ENCODE data around the gene CEP290.

Gene CEP290

DNA sequence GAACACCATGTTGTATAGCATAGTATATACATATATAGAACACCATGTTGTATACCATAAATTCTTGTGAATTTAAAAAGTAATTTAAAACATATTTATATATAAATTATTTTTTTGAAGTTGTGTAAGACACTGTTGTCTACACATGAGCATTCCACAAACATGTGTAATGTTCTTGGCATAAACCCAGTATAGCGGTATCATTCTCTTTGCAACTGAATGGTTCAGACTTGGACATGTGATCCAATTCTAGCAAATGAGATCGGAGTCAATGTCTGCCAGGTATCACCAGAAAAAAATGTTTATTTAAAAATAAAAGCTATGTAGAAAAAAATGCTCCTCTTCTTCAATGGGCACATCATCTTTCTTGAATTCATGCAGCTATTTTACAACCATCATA is 33.9 kb downstream of the CEP290 start:
- TF ChIP-seq CTCF (IDR thresholded peaks at IDR 0.05; ENCODE audit: poor library complexity, severe bottlenecking) = no peak
- no peak for DNase-seq (ENCODE audit: low spot score)
- no peak for ATAC-seq (ENCODE audit: low read depth)
- H3K27ac ChIP-seq (ENCODE audit: poor library complexity, severe bottlenecking) = no peak overlapping the region
- peaks cover 3% of the 10 kb centered on the region for H3K9me3 ChIP-seq (ENCODE audit: severe bottlenecking)
- peaks cover 5% of the 10 kb centered on the region for H3K4me1 ChIP-seq (ENCODE audit: insufficient read depth, poor library complexity, severe bottlenecking)
- peaks cover 78% of the 10 kb centered on the region for H3K36me3 ChIP-seq (ENCODE audit: low read depth)
- no peak overlapping the region for H3K4me3 ChIP-seq (ENCODE audit: severe bottlenecking)
- H3K27me3 ChIP-seq (ENCODE audit: insufficient read depth, poor library complexity, severe bottlenecking) = no peaks in the 10 kb centered on the region

GRCh38 chr12:88093573-88093972 is 48.3 kb downstream of the CEP290 start:
- ATAC-seq (ENCODE audit: low read depth) = no peak
- Histone ChIP-seq H3K27ac (ENCODE audit: poor library complexity, severe bottlenecking) (no peak overlapping the region), H3K27me3 (ENCODE audit: insufficient read depth, poor library complexity, severe bottlenecking) (no peaks in the 10 kb centered on the region), H3K4me1 (ENCODE audit: insufficient read depth, poor library complexity, severe bottlenecking) (no peaks in the 10 kb centered on the region), H3K4me3 (ENCODE audit: severe bottlenecking) (no peak overlapping the region), H3K36me3 (ENCODE audit: low read depth) (peaks cover 74% of the 10 kb centered on the region), H3K9me3 (ENCODE audit: severe bottlenecking) (no peaks in the 10 kb centered on the region)
- no peak for TF ChIP-seq CTCF (IDR thresholded peaks at IDR 0.05; ENCODE audit: poor library complexity, severe bottlenecking)
- no peak for DNase-seq (ENCODE audit: low spot score)

- ATAC-seq (ENCODE audit: low read depth) = no peak
These were observed 49.1 kb downstream of the CEP290 start for GRCh38 chr12:88092771-88093170.

GRCh38 chr12:88084210-88084609 is 57.7 kb downstream of the CEP290 start:
- Histone ChIP-seq H3K9me3 (ENCODE audit: severe bottlenecking) (no peaks in the 10 kb centered on the region), H3K4me1 (ENCODE audit: insufficient read depth, poor library complexity, severe bottlenecking) (no peaks in the 10 kb centered on the region), H3K27ac (ENCODE audit: poor library complexity, severe bottlenecking) (no peak overlapping the region), H3K4me3 (ENCODE audit: severe bottlenecking) (no peak overlapping the region), H3K36me3 (ENCODE audit: low read depth) (peaks cover 91% of the 10 kb centered on the region), H3K27me3 (ENCODE audit: insufficient read depth, poor library complexity, severe bottlenecking) (no peaks in the 10 kb centered on the region)
- no peak for DNase-seq (ENCODE audit: low spot score)
- ATAC-seq (ENCODE audit: low read depth) = no peak
- TF ChIP-seq CTCF (IDR thresholded peaks at IDR 0.05; ENCODE audit: poor library complexity, severe bottlenecking) = no peak

More at GRCh38 chr12:88092771-88093170, 49.1 kb downstream of the CEP290 start:
- Histone ChIP-seq H3K27ac (ENCODE audit: poor library complexity, severe bottlenecking) (no peak overlapping the region), H3K9me3 (ENCODE audit: severe bottlenecking) (no peaks in the 10 kb centered on the region), H3K36me3 (ENCODE audit: low read depth) (peaks cover 79% of the 10 kb centered on the region), H3K27me3 (ENCODE audit: insufficient read depth, poor library complexity, severe bottlenecking) (no peaks in the 10 kb centered on the region), H3K4me1 (ENCODE audit: insufficient read depth, poor library complexity, severe bottlenecking) (no peaks in the 10 kb centered on the region), H3K4me3 (ENCODE audit: severe bottlenecking) (no peak overlapping the region)
- DNase-seq (ENCODE audit: low spot score) = no peak
- no peak for TF ChIP-seq CTCF (IDR thresholded peaks at IDR 0.05; ENCODE audit: poor library complexity, severe bottlenecking)

DNA sequence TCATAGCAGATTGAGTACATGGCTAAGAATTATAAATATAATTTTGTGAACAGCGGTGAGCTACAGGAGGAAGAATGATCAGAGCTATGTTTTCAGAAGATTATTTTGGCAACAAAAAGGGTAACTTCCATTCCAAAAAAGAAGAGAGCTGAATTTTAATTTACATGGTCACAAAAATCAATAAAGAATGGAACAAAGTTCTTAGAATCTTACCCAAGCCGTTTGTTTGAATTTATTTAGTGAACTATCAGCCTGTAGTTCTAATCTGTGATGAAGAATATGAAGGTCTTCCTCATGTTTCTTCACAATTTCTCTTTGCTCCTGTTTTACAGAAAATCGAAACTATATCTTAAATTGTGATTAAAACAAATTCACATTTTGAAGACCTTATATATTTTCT is 58.3 kb downstream of the CEP290 start:
- no peak overlapping the region for H3K4me3 ChIP-seq (ENCODE audit: severe bottlenecking)
- no peak overlapping the region for H3K27ac ChIP-seq (ENCODE audit: poor library complexity, severe bottlenecking)
- DNase-seq (ENCODE audit: low spot score) (no peak), ATAC-seq (ENCODE audit: low read depth) (no peak)
- H3K27me3 ChIP-seq (ENCODE audit: insufficient read depth, poor library complexity, severe bottlenecking) = no peaks in the 10 kb centered on the region
- H3K4me1 ChIP-seq (ENCODE audit: insufficient read depth, poor library complexity, severe bottlenecking) = no peaks in the 10 kb centered on the region
- no peaks in the 10 kb centered on the region for H3K9me3 ChIP-seq (ENCODE audit: severe bottlenecking)
- peaks cover 89% of the 10 kb centered on the region for H3K36me3 ChIP-seq (ENCODE audit: low read depth)
- TF ChIP-seq CTCF (IDR thresholded peaks at IDR 0.05; ENCODE audit: poor library complexity, severe bottlenecking) = no peak

Measured in RWPE2 (cell line).